ENCODE results near the gene SPATA4.

SPATA4 gene

DNA sequence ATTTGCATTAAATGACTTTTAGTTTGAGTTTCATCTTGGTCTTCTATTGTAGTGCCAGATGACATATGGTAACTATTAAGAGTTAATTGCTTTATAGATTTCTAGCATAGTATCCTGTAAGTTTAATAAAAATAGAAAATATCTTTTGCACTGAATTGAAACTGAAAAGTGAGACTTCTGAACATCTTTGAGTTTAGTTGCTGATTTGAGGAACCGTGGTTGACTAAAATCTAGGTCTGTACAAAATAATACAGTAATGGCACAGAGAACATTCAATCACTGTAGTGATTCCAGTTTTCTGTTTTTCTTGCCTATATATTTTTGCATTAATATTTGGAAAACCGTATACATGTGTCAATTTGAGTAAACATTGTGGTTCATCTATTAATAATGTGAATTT is 60.7 kb downstream of the SPATA4 start:
- TF ChIP-seq USF1 (IDR thresholded peaks at IDR 0.05) (no peak), FOXM1 (IDR thresholded peaks at IDR 0.05; ENCODE audit: borderline replicate concordance, low read depth) (no peak), EGR1 (IDR thresholded peaks at IDR 0.05) (no peak), MAX (IDR thresholded peaks at IDR 0.05) (no peak), YY1 (IDR thresholded peaks at IDR 0.05; ENCODE audit: low read depth) (no peak), TEAD4 (IDR thresholded peaks at IDR 0.05) (no peak), TAF1 (IDR thresholded peaks at IDR 0.05; ENCODE audit: low read depth) (no peak), RAD21 (IDR thresholded peaks at IDR 0.05; ENCODE audit: low read depth) (no peak), TCF12 (IDR thresholded peaks at IDR 0.05; ENCODE audit: low read depth) (no peak)
